ENCODE results near the gene TCIRG1.

- TF ChIP-seq POLR2AphosphoS5 (IDR thresholded peaks at IDR 0.05) (no peak), POLR2A (IDR thresholded peaks at IDR 0.05) (no peak)
- TF ChIP-seq, protein P1, sequence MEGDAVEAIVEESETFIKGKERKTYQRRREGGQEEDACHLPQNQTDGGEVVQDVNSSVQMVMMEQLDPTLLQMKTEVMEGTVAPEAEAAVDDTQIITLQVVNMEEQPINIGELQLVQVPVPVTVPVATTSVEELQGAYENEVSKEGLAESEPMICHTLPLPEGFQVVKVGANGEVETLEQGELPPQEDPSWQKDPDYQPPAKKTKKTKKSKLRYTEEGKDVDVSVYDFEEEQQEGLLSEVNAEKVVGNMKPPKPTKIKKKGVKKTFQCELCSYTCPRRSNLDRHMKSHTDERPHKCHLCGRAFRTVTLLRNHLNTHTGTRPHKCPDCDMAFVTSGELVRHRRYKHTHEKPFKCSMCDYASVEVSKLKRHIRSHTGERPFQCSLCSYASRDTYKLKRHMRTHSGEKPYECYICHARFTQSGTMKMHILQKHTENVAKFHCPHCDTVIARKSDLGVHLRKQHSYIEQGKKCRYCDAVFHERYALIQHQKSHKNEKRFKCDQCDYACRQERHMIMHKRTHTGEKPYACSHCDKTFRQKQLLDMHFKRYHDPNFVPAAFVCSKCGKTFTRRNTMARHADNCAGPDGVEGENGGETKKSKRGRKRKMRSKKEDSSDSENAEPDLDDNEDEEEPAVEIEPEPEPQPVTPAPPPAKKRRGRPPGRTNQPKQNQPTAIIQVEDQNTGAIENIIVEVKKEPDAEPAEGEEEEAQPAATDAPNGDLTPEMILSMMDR (IDR thresholded peaks at IDR 0.05) = no peak
These were observed 43.7 kb downstream of the TCIRG1 start for GRCh38 chr11:68082481-68082880.
